GM19328 (cell line): ENCODE data around the gene SCGB1C2.
"Not testable (repeated sequence)": the region's sequence is repeated elsewhere in the genome, so short reads cannot be mapped to it uniquely, and the experiment has no call there.

Source experiments
- ATAC-seq: cut with Tn5 transposase; IDR thresholded peaks from one replicate; pipeline ENCODE4 v1.9.1; 2021; ENCODE audit warnings: mild to moderate bottlenecking, moderate library complexity; ENCODE audit not compliant: unreplicated experiment

Gene SCGB1C2

DNA sequence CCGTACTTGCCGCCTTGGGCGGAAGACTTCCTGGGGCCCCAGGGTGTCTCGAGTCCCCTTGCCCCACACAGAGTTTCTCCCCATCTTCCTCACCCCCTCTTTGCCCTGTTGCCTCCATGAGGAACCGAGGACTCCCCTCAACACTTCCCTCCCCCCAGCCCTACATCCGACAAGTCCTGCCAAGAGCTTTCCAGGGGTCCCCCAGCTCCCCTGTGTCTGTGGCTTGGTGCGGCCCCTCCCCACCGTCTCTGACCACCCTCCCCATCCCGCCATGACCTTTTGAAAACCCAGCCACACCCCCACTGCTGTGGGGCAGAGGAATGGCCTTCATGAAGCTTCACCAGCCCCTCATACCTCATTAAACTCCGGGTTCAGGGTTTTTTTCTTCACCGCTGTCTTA lies 11.4 kb downstream of the SCGB1C2 start:
- no peak for ATAC-seq

DNA sequence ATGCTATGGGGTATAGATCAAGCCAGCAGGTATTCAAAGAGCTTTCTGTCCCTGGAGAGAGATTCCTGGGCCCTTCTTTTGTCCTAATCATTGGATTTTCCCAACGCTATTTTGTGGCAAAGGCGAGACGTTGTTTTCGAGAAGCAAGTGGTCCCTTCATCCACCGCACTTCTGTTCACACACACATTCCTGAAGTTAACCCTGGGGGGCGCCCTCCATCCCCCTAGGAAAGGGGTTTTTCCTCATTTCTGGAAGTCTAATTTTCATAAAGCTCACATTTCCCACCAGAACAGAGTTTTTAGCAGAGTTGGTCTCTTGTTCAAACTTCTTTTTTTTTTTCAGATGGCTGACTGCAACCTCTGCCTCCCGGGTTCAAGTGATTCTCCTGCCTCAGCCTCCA lies 11.9 kb downstream of the SCGB1C2 start:
- no peak for ATAC-seq

DNA sequence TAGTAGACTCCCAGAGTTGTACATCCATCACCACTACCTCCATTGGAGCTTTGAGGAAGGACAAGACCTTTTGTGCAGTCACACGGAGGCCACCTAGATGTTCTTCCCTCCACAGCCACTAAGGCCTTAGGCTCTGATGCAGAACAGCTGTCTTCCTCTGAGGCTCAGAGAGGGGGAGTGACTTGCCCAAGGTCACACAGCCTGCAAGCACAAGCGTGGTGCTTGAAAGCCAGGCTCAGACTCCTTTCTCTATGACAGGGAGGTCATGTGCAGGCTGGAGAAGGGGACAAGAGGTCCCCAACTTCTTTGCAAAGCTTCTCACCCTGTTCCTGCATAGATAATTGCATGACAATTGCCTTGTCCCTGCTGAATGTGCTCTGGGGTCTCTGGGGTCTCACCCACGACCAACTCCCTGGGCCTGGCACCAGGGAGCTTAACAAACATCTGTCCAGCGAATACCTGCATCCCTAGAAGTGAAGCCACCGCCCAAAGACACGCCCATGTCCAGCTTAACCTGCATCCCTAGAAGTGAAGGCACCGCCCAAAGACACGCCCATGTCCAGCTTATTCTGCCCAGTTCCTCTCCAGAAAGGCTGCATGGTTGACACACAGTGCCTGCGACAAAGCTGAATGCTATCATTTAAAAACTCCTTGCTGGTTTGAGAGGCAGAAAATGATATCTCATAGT lies 12.7 kb downstream of the SCGB1C2 start:
- ATAC-seq: no peak

DNA sequence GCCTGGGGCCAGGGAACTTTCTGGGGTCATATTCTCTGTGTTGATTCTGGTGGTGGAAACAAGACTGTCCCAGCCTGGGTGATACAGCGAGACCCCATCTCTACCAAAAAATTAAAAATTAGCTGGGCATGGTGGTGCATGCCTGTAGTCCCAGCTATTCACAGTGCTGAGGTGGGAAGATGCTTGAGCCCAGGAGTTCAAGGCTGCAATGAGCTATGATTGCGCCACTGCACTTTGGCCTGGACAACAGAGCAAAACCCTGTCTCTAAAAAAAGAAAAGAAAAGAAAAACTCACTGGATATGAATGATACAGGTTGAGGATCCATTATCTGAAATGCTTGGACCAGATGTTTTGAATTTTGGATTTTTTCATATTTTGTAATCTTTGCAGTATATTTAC lies 13.6 kb downstream of the SCGB1C2 start:
- no peak for ATAC-seq

DNA sequence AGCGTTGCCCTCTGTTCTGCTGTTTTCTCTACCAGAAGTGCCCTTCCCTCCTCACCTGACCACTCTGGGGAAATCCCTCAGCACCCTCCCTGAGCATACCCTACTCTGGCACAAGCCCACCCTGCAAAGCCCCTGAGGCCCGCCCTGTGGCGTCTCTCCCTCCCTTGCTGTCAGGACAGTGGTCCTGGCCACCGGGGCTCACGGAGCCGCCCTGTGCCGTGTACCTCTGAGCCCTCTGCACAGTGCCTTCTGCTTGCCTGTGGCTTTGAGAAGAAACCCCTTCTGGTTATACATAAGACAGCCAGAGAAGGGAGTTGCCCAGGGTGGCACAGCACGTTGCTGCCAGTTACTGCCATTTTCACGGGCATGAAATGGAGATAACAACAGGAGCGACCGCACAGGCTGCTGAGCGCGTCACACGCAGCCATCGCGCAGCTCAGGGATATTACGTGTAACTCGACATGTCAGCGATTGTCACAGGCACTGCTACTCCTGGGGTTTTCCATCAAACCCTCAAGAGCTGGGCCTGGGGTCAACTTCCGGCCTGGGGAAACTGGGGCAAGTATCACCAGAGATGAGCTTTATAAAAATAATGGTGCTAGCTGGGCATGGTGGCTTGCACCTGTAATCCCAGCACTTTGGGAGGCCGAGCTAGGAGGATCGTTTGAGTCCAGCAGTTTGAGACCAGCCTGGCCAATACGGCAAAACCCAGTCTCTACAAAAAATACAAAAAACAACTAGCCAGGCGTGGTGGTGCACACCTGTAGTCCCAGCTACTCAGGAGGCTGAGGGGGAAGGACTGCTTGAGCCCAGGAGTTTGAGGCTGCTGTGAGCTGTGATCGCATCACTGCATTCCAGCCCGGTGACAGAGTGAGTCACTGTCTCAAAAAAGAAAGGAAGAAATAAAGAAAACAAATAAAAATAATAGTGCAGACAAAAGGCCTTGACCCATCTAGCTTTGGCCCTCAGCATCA lies 14.8 kb downstream of the SCGB1C2 start:
- no peak for ATAC-seq

DNA sequence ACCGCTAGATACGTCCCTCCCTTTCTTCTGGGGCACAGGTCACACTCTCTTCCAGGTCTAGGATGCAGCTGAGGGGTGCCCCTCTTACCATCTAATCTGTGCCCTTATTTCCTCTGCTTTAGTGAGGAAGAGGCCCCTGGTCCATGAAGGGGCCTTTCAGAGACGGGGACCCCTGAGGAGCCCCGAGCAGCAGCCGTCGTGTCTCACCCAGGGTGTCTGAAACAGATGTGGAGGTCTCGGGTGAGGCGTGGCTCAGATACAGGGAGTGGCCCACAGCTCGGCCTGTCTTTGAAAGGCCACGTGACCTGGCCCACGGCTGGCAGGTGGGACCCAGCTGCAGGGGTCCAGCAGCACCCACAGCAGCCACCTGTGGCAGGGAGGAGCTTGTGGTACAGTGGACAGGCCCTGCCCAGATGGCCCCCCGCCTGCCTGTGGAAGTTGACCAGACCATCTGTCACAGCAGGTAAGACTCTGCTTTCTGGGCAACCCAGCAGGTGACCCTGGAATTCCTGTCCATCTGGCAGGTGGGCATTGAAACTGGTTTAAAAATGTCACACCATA lies 15.6 kb downstream of the SCGB1C2 start:
- no peak for ATAC-seq

DNA sequence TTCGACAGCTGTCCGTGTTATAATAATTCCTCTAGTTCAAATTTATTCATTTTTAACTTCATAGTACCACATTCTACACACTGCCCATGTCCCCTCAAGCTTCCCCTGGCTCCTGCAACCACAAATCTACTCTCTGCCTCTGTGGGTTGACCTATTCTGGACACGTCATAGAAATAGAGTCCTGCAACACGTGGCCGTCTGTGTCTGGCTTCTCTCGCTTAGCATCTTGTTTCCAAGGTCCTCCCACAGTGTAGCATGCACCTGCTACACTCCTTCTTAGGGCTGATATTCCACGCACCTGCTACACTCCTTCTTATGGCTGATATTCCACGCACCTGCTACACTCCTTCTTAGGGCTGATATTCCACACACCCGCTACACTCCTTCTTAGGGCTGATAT lies 16.5 kb downstream of the SCGB1C2 start:
- ATAC-seq: no peak

DNA sequence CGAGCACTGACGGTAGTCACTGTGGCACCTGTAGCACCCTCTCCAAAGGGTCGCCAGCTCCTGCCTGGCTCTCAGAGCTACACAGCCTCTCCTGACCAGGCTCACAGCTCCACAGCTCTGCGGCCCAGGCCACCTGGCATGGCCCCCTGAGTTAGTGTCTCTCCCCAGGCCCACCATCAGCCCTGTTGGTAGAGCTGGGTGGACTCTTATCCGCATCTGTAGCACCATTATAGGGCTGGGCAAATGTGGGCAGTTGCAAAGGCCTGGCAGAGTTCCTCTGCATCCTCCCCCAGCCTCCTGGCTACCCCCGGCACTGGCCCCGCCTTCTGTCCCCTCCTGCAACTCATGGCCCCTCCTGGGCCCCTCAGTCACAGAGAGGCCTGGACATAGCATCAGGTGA lies 18.2 kb downstream of the SCGB1C2 start:
- ATAC-seq: no peak

DNA sequence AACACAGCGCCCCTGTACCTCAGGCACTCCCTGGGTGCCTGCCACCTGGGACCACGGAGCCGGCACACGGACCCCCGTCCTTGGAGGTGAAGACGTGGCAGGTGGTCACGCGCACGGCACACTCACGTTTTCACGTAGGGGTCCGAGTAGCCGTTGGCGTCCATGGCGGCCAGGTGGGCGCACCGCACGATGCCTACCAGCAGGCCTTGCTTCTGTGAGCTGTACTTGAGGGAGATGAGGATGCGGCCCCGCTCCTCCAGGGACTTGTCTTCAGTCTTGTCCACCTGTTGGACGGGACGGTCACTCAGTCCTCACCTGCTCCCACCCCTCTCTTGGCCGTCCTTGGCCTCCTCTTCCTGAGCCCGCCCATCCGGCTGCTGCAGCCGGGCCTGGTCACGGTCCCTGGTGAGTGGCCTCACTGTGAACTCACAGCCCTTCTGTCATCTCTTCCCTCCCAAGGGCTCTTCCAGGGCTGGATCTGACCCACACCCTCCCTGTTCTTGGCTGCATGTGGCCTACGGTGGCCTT lies 18.8 kb downstream of the SCGB1C2 start:
- no peak for ATAC-seq

DNA sequence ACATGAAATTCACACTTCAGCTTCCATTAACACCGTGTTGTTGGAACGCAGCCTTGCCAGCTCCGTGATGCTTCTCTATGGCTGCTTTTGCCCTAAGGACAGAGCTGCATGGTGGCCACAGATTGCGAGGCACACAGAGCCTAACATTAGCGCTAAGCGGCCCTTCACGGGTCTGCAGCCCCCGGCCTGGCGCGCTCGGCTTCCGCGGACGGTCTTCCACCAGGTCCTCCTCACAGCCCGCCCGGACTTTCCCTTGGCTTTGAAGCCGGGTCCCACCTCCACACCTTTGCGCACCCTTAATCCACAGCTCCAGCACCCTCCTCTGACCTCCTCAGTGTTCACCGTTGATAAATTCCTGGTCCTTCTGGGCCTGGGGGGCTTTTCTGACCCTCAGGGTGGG lies 19.6 kb downstream of the SCGB1C2 start:
- ATAC-seq: no peak

DNA sequence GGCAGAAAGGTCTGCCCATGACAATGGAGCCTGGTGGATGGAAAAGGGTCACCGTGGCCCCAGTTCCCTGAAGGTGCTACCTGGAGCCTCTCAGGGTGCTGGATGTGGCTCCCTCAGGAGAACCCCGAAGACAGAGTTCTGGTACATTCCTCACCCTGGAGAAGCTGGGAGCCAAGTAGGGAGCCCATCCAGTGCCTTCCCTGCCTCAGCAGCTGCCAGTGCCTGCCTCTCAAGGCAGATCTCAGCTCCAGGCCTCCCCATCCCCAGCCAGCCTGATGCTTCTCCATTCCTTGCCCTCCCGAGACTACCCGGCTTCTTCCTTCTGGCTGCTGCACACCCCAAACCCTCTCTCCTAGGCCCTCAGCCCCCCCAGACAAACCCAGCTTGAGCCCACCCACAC lies 20.5 kb downstream of the SCGB1C2 start:
- no peak for ATAC-seq

DNA sequence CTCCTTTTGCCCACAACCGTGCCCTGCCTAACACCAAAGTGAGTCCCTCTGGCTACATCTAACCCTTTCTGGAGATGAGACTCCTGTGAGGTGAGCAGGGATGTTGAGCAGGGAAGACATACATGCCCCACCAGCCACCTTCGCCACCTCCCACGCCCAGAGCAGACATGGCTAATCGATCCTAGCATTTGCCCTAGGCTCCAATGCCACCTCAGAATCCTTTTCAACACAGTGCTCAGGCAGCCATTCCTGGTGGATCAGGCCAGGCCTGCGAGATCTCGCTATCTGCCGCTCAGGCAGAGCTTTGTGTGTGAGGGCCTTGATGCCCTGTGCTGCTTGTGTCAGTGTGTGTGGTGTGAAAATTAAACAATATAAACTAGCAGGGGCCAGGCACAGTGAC lies 21.0 kb downstream of the SCGB1C2 start:
- no peak for ATAC-seq

DNA sequence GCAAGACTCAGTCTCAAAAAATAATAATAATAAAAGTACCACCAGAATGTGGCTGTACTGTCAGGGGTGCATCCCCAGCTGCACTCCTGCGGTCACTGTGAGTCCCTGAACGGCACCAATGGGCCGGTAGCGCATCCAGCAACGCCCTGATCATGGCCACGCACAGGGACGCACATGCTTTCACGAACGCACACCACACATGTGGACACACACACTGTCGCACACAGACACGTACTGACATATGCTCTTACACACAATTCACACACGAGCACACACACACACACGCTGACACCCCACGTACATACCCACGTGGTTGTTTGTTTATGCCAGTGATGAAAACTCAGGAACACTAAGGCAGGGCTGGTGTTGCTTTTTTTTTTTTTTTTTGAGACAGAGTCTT lies 22.2 kb downstream of the SCGB1C2 start:
- ATAC-seq: no peak

DNA sequence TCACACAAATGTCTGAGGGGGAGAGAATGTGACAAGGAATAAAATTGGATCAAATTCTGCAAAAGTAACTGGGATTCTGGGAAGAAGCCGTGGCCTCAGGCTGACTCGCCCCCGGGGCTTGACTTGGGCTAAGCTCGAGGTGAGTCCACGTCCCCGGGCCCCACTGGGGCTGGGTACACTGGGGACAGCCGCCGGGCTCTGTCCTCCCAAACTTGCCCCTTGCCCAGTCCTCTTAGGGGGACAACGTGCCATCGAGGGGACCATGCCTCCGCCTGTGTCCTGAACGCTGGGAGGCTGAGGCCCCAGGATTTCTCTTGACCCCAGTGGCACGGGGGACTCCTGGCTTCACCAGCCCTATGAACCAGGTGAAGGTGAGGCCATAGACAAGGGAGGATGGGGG lies 23.0 kb downstream of the SCGB1C2 start:
- no peak for ATAC-seq

DNA sequence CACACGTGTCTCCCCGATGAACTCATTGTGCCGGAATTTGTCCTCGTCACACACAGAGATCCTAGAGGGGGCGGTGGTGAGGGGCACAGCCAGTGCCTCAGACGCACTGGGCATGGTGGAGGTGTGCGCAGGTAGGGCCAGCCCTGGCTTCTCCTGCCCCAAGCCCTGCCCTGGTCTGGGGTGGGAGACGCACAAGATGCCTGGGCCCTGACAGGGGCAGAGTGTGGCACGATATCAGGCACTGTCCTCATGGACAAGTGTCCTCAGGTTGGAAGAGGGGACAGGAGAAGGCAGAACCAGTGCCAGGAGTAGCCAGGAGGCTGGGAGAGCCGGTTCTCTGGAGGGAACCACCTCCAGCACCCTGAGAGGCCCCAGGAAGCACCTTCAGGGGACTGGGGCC lies 24.1 kb downstream of the SCGB1C2 start:
- no peak for ATAC-seq

DNA sequence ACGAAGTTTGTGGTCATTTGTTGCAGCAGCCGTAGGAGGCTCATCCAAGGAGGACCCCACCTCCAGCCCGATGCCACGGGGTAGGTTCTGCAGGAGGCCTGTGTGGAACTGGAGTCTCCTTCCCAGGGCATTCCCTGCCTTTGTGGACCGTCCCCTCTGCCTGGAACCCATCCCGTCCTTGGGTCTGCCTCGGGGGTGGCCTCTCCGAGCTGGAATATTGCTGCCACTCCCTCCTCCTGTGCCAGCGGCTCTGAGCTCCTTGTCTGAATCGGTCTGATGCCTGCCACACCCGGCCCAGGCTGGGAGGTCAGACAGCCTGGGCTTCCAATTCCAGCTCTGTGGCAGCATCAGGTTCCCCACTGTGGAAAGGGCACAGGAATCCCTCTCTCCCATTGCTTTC lies 25.3 kb downstream of the SCGB1C2 start:
- ATAC-seq: no peak

DNA sequence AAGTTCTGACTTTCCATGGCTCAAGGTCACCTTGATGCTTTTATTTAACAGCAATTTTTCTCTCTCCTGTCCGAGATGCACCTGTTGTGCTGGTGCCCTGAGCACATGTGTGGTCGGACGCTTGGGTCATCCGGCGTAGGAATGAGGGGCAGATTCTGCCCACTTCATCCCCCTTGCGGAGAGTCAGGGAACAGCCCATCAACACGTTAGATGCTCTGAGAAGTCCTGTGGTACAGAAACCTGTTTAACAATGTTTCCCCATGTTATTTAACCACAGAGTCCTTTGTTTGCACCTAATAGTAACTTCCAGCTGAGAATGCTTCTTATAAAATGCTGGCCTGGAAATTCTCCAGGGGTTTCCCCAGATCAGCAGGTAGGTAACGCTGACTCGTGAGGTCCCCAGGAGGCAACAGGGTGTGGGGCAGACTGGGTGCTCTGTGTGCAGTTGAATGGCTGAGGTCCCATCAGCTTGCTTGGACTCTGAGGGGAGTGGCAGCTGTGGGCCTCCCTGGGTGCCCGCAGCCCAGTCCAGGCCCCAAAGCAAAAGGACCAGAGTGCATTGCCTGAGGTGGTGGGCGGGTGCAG lies 26.2 kb downstream of the SCGB1C2 start:
- ATAC-seq: no peak

DNA sequence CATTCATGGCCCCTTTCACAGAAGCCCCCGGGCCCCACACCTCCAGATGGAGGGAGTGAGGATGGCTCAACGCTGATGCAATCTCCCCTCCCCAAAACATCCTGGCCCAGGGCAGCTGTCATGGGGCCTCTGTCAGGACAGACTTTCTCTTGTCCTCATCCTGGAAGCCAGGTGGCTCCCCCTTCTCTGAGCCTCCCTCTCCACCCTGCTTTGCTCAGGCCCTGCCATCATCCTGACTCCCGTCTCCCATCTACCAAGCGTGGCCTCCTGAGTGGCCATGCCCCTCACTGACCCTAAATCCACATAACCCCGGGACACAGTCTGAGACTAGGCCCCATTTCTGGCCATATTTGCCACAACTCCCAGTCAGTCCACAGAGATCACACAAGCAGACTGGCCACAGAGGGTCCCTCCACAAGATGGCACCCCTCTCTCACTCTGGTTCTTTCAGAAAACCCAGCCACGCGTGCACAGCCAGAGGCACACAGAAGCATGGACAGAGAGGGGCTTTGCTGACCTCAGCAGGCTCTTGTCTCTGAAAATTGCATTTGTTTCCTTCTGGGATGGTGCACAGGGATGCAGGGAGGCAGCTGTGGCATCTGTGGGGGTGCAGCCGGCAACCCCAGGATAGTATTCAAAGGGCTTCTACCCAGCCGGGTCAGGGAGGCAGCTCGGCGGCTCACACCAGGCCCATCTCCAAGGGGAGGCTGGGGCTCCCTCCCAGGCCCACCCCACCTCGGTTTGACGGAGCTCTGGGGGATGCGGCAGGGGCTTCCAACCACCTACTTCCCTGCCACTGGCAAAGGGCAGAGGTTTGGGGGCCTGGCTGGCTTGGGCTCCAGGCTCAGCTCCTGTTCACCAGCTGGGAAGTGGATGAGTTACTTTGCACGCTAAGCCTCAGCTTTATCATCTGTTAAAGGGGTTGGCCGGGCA lies 27.2 kb downstream of the SCGB1C2 start:
- ATAC-seq: no peak

DNA sequence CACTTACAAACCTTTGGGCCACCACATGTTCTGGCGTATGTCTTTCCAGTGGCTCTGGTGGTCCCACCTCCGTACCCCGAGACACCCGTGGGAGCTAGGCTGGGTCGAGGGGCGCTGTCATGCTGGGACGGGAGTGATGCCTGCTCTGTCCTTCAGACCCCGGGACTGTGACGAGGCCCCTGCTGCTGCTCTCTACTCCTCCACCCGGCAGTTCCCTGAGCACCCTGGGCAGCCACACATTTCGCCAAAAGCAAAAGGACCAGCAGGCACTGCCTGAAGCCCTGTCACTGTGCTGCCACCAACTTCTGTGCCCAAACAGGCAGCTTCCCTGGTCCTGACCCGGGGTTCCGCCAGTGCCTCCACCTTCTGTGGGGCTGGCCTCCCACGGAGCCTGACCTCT lies 28.6 kb downstream of the SCGB1C2 start:
- no peak for ATAC-seq

DNA sequence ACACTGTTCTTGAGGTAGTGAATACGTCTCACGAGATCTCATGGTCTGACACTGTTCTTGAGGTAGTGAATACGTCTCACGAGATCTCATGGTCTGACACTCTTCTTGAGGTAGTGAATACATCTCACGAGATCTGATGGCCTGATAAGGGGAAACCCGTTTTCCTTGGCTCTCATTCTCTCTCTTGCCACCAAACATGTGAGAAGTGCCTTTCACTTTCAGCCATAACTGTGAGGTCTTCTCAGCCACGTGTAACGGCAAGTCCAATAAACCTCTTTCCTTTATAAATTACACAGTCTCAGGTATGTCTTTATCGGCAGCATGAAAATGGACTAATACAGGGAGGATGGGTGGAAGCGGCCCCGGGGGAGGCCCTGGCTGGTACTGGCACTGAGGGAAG lies 31.2 kb downstream of the SCGB1C2 start:
- not testable (repeated sequence) for ATAC-seq
